SK-N-DZ (cell line): ENCODE data around the gene CPN1. TPM values are rescaled to one million over a fixed set of nuclear protein-coding genes. Genes with fewer than 3 reads are reported as not detected.
"Not testable (repeated sequence)": the region's sequence is repeated elsewhere in the genome, so short reads cannot be mapped to it uniquely, and the experiment has no call there.

Source experiments
- DNase-seq: peaks from one replicate; pipeline ENCODE4 v3.0.0-alpha.2; 2015; ENCODE audit warnings: low spot score
- polyA plus RNA-seq, 2 experiments: library from polyadenylated mRNA; depleted of rRNA; stranded (reverse); fragments of >200 nt; gene quantifications; 2 replicates each; pipeline ENCODE4 v1.2.3, GENCODE V29; 2014

The CPN1 gene
- polyA plus RNA-seq (2014; cell fraction: cytosol; rRNA removed) = not detected in 2 replicates
- polyA plus RNA-seq (2014; cell fraction: nucleus; rRNA removed) = not detected in 2 replicates

GRCh38 chr10:100081075-100082001, at the start of gene CPN1:
TSS of gene CPN1 (minus strand) at chr10:100081869. CDS start at chr10:100081625, 244 bp downstream.
- no peak for DNase-seq

GRCh38 chr10:100130831-100131230, 49.2 kb upstream of the CPN1 start:
- DNase-seq = no peak

GRCh38 chr10:100129424-100129823, 47.8 kb upstream of the CPN1 start:
- no peak for DNase-seq

GRCh38 chr10:100128951-100129350, 47.3 kb upstream of the CPN1 start:
- DNase-seq = no peak

- DNase-seq = not testable (repeated sequence)
Measured at GRCh38 chr10:100125335-100125734, 43.7 kb upstream of the CPN1 start.

GRCh38 chr10:100124097-100124496, 42.4 kb upstream of the CPN1 start:
- DNase-seq = no peak

- no peak for DNase-seq
Measured at GRCh38 chr10:100122780-100123179, 41.1 kb upstream of the CPN1 start.

GRCh38 chr10:100120550-100120949, 38.9 kb upstream of the CPN1 start:
- DNase-seq = no peak

- no peak for DNase-seq
Measured at GRCh38 chr10:100119726-100120125, 38.1 kb upstream of the CPN1 start.

- no peak for DNase-seq
Measured at GRCh38 chr10:100114976-100115770, 33.5 kb upstream of the CPN1 start.

- no peak for DNase-seq
Measured at GRCh38 chr10:100114460-100114859, 32.8 kb upstream of the CPN1 start.

- DNase-seq = no peak
Measured at GRCh38 chr10:100109670-100110069, 28.0 kb upstream of the CPN1 start.

- DNase-seq = no peak
Measured at GRCh38 chr10:100106865-100107264, 25.2 kb upstream of the CPN1 start.

- DNase-seq = no peak
Measured at GRCh38 chr10:100104300-100104699, 22.6 kb upstream of the CPN1 start.

GRCh38 chr10:100103581-100103980, 21.9 kb upstream of the CPN1 start:
- no peak for DNase-seq

GRCh38 chr10:100101192-100102076, 19.8 kb upstream of the CPN1 start:
- DNase-seq = no peak

- no peak for DNase-seq
Measured at GRCh38 chr10:100100651-100101184, 19.0 kb upstream of the CPN1 start.

GRCh38 chr10:100089241-100089640, 7.6 kb upstream of the CPN1 start:
- DNase-seq = no peak

- DNase-seq = not testable (repeated sequence)
Measured at GRCh38 chr10:100086708-100087107, 5.0 kb upstream of the CPN1 start.

GRCh38 chr10:100085596-100085995, 3.9 kb upstream of the CPN1 start:
- DNase-seq = no peak

GRCh38 chr10:100083623-100084022, 2.0 kb upstream of the CPN1 start:
- no peak for DNase-seq
